ENCODE results near the gene CSTB.

- TF ChIP-seq, protein P1, sequence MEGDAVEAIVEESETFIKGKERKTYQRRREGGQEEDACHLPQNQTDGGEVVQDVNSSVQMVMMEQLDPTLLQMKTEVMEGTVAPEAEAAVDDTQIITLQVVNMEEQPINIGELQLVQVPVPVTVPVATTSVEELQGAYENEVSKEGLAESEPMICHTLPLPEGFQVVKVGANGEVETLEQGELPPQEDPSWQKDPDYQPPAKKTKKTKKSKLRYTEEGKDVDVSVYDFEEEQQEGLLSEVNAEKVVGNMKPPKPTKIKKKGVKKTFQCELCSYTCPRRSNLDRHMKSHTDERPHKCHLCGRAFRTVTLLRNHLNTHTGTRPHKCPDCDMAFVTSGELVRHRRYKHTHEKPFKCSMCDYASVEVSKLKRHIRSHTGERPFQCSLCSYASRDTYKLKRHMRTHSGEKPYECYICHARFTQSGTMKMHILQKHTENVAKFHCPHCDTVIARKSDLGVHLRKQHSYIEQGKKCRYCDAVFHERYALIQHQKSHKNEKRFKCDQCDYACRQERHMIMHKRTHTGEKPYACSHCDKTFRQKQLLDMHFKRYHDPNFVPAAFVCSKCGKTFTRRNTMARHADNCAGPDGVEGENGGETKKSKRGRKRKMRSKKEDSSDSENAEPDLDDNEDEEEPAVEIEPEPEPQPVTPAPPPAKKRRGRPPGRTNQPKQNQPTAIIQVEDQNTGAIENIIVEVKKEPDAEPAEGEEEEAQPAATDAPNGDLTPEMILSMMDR (IDR thresholded peaks at IDR 0.05), result no peak
- TF ChIP-seq POLR2A (IDR thresholded peaks at IDR 0.05), result no peak
Observed at GRCh38 chr21:43812139-43812821, 36.2 kb upstream of the CSTB start.

Data from adrenal gland (tissue), 5 donors.